Ishikawa (cell line): ENCODE measurements around the gene RHCE.

ENCODE experiments used
- CREB1 ChIP-seq: IDR thresholded peaks from 2 replicates; pipeline ENCODE4 v1.6.1; 2012; ENCODE audit warnings: low read depth
- EGR1 ChIP-seq: IDR thresholded peaks from 2 replicates; pipeline ENCODE4 v1.6.1; 2012
- EP300 ChIP-seq: IDR thresholded peaks from 2 replicates; pipeline ENCODE4 v1.6.1; 2012; ENCODE audit warnings: borderline replicate concordance
- FOXM1 ChIP-seq: IDR thresholded peaks from 2 replicates; pipeline ENCODE4 v1.6.1; 2012; ENCODE audit warnings: low read depth, borderline replicate concordance
- NFIC ChIP-seq: IDR thresholded peaks from 2 replicates; pipeline ENCODE4 v1.6.1; 2012
- REST ChIP-seq: IDR thresholded peaks from 2 replicates; pipeline ENCODE4 v1.6.1; 2012; ENCODE audit warnings: low read depth, mild to moderate bottlenecking
- TAF1 ChIP-seq: IDR thresholded peaks from 2 replicates; pipeline ENCODE4 v1.6.1; 2012; ENCODE audit warnings: low read depth, mild to moderate bottlenecking
- YY1 ChIP-seq: IDR thresholded peaks from 2 replicates; pipeline ENCODE4 v1.6.1; 2012; ENCODE audit warnings: low read depth
- TF ChIP-seq, protein P1 (sequence below): IDR thresholded peaks from 2 replicates; pipeline ENCODE4 v1.6.1; 2012

DNA sequence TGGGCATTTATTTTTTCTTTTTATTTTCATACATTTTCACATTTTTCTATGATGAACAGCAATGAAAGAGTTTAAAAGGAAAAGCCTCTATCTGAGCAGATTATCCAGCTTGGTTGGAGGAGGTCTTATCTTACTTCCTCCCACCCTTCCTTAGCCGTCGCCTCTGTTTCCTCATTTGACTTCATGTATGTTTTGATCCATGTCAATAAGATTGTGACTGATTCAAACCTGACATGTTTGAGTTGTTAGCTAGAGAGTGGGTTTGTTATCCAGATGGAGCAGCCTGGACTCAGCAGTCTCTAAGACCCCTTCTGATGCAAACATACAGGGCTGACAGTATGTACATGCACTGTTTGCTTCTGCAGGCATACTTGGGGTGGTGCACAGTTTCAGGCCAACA is 41.2 kb upstream of the RHCE start:
- TF ChIP-seq EP300 (no peak), YY1 (no peak), FOXM1 (no peak), EGR1 (no peak), CREB1 (no peak), REST (no peak), TAF1 (no peak), NFIC (no peak)
- TF ChIP-seq, protein P1, sequence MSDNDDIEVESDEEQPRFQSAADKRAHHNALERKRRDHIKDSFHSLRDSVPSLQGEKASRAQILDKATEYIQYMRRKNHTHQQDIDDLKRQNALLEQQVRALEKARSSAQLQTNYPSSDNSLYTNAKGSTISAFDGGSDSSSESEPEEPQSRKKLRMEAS, result no peak
